Ishikawa (cell line): Measurements from ENCODE around the gene FAM98C.

Experiments
- CEBPB ChIP-seq: IDR thresholded peaks from 2 replicates; pipeline ENCODE4 v1.6.1; 2012
- CREB1 ChIP-seq: IDR thresholded peaks from 2 replicates; pipeline ENCODE4 v1.6.1; 2012; ENCODE audit warnings: low read depth
- EGR1 ChIP-seq: IDR thresholded peaks from 2 replicates; pipeline ENCODE4 v1.6.1; 2012
- EP300 ChIP-seq: IDR thresholded peaks from 2 replicates; pipeline ENCODE4 v1.6.1; 2012; ENCODE audit warnings: borderline replicate concordance
- FOXM1 ChIP-seq: IDR thresholded peaks from 2 replicates; pipeline ENCODE4 v1.6.1; 2012; ENCODE audit warnings: low read depth, borderline replicate concordance
- NFIC ChIP-seq: IDR thresholded peaks from 2 replicates; pipeline ENCODE4 v1.6.1; 2012
- RAD21 ChIP-seq: IDR thresholded peaks from 2 replicates; pipeline ENCODE4 v1.6.1; 2012; ENCODE audit warnings: low read depth
- TAF1 ChIP-seq: IDR thresholded peaks from 2 replicates; pipeline ENCODE4 v1.6.1; 2012; ENCODE audit warnings: low read depth, mild to moderate bottlenecking
- TCF12 ChIP-seq: IDR thresholded peaks from 2 replicates; pipeline ENCODE4 v1.6.1; 2012; ENCODE audit warnings: low read depth
- TEAD4 ChIP-seq: IDR thresholded peaks from 2 replicates; pipeline ENCODE4 v1.6.1; 2012
- YY1 ChIP-seq: IDR thresholded peaks from 2 replicates; pipeline ENCODE4 v1.6.1; 2012; ENCODE audit warnings: low read depth
- ZBTB7A ChIP-seq: IDR thresholded peaks from 2 replicates; pipeline ENCODE4 v1.6.1; 2012; ENCODE audit warnings: low read depth
- TF ChIP-seq, protein P1 (sequence below): IDR thresholded peaks from 2 replicates; pipeline ENCODE4 v1.6.1; 2012
- TF ChIP-seq, protein P2 (sequence below): IDR thresholded peaks from 2 replicates; pipeline ENCODE4 v1.6.1; 2012; ENCODE audit warnings: low read depth, mild to moderate bottlenecking
- TF ChIP-seq, protein P3 (sequence below): IDR thresholded peaks from 2 replicates; pipeline ENCODE4 v1.6.1; 2012

The FAM98C gene

DNA sequence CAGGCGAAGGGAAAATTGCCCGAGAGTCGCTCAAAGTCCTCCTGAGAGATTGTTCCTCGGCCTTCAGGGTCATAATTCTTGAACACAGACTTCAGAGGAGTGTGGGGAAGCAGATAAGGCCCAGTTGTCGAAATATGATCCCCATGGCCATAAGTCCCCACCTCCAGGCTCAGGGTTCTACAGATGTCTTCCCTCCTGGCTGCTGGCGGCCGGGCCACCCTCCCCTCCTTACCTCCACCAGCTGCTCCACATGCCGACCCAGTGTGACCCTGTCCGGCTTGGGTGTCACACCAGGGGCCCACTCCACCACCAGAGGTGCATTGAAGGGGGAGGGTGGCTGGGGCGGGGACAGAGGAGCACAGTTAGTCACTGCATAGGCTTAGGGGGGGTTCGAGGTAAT, 10.1 kb downstream of the FAM98C start:
- TF ChIP-seq FOXM1 (no peak), ZBTB7A (no peak), EP300 (no peak), EGR1 (no peak), TAF1 (no peak), CEBPB (no peak), CREB1 (no peak), TCF12 (no peak), TEAD4 (no peak), NFIC (no peak), RAD21 (no peak), YY1 (no peak)
- TF ChIP-seq, protein P1, sequence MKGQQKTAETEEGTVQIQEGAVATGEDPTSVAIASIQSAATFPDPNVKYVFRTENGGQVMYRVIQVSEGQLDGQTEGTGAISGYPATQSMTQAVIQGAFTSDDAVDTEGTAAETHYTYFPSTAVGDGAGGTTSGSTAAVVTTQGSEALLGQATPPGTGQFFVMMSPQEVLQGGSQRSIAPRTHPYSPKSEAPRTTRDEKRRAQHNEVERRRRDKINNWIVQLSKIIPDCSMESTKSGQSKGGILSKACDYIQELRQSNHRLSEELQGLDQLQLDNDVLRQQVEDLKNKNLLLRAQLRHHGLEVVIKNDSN, result no peak
- TF ChIP-seq, protein P2, sequence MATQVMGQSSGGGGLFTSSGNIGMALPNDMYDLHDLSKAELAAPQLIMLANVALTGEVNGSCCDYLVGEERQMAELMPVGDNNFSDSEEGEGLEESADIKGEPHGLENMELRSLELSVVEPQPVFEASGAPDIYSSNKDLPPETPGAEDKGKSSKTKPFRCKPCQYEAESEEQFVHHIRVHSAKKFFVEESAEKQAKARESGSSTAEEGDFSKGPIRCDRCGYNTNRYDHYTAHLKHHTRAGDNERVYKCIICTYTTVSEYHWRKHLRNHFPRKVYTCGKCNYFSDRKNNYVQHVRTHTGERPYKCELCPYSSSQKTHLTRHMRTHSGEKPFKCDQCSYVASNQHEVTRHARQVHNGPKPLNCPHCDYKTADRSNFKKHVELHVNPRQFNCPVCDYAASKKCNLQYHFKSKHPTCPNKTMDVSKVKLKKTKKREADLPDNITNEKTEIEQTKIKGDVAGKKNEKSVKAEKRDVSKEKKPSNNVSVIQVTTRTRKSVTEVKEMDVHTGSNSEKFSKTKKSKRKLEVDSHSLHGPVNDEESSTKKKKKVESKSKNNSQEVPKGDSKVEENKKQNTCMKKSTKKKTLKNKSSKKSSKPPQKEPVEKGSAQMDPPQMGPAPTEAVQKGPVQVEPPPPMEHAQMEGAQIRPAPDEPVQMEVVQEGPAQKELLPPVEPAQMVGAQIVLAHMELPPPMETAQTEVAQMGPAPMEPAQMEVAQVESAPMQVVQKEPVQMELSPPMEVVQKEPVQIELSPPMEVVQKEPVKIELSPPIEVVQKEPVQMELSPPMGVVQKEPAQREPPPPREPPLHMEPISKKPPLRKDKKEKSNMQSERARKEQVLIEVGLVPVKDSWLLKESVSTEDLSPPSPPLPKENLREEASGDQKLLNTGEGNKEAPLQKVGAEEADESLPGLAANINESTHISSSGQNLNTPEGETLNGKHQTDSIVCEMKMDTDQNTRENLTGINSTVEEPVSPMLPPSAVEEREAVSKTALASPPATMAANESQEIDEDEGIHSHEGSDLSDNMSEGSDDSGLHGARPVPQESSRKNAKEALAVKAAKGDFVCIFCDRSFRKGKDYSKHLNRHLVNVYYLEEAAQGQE, result no peak
- TF ChIP-seq, protein P3, sequence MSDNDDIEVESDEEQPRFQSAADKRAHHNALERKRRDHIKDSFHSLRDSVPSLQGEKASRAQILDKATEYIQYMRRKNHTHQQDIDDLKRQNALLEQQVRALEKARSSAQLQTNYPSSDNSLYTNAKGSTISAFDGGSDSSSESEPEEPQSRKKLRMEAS, result no peak

DNA sequence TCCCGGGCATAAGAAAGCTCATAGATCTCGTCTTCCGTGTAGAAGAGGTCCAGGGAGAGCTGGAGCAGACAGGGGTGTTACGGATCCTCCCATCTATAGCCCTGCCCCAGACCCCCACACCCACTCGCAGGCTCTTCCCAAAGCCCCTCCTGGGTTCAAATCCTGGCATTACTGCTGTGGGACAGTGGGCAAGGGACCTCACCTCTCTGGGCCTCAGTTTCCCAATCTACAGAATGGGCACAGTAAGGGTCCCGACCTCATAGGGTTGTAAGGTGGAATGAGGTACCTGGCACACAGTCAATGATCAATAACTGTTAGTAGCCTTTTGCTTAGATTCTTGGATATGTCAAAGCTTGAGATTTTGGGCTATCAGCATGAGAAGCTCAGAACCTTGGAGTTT, 10.5 kb downstream of the FAM98C start:
- TF ChIP-seq ZBTB7A (no peak), EGR1 (no peak), TAF1 (no peak), EP300 (no peak), YY1 (no peak), RAD21 (no peak), TCF12 (no peak), NFIC (no peak), TEAD4 (no peak), CEBPB (no peak), FOXM1 (no peak), CREB1 (no peak)
- TF ChIP-seq, protein P2, result no peak
- TF ChIP-seq, protein P3, result no peak
- TF ChIP-seq, protein P1, result no peak

DNA sequence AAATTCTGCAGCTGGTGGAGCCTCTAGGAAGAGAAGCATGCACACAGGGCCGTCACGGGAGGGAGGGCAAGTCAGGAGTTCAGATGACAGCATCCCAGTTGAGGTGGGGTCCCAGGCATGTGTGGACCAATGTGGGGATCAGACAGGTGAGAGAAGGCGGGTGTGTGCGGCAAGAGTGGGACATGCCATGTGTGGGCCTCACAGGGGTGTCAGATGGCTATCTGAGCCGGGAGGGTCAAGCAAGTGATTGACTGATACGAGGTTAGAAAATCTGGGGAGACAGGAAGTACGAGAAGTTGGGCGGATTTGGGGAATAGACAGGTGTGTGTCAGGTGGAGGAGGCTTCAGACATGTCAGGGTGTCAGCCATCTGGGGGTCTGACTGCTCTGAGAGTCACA, 14.3 kb downstream of the FAM98C start:
- no peak for TF ChIP-seq ZBTB7A
- no peak for TF ChIP-seq TCF12
- no peak for TF ChIP-seq NFIC
- TF ChIP-seq EP300, result no peak
- TF ChIP-seq TAF1, result no peak
- TF ChIP-seq TEAD4, result no peak
- no peak for TF ChIP-seq FOXM1
- TF ChIP-seq, protein P1, result no peak
- no peak for TF ChIP-seq RAD21
- TF ChIP-seq, protein P3, result no peak
- TF ChIP-seq CREB1, result no peak
- no peak for TF ChIP-seq EGR1
- TF ChIP-seq, protein P2, result no peak
- TF ChIP-seq CEBPB, result no peak
- TF ChIP-seq YY1, result no peak
